ENCODE results near the gene RAB23.

Gene RAB23

GRCh38 chr6:57262488-57262887, 40.4 kb upstream of the RAB23 start:
- H3K79me2 ChIP-seq (ENCODE audit: insufficient read depth, low read length): no peaks in the 10 kb centered on the region
- no peak overlapping the region for H3K4me3 ChIP-seq (ENCODE audit: insufficient read depth, low read length, poor library complexity, severe bottlenecking)
- H2AFZ ChIP-seq (ENCODE audit: low read depth, low read length, severe bottlenecking): no peak overlapping the region
- no peak overlapping the region for H3K4me2 ChIP-seq (ENCODE audit: low read depth, low read length, poor library complexity, severe bottlenecking)
- H3F3A ChIP-seq (ENCODE audit: insufficient read depth): no peaks in the 10 kb centered on the region
- H3K36me3 ChIP-seq (ENCODE audit: low read length): no peaks in the 10 kb centered on the region
- H3K27me3 ChIP-seq (ENCODE audit: low read length): no peaks in the 10 kb centered on the region
- no peaks in the 10 kb centered on the region for H4K20me1 ChIP-seq (ENCODE audit: low read depth, low read length)
- no peaks in the 10 kb centered on the region for H3K9me2 ChIP-seq (replicated peaks; ENCODE audit: insufficient read depth, low read length)
- no peak for TF ChIP-seq EZH2phosphoT487 (conservative IDR thresholded peaks at IDR 0.05; ENCODE audit: low read length)
- TF ChIP-seq, protein P1, sequence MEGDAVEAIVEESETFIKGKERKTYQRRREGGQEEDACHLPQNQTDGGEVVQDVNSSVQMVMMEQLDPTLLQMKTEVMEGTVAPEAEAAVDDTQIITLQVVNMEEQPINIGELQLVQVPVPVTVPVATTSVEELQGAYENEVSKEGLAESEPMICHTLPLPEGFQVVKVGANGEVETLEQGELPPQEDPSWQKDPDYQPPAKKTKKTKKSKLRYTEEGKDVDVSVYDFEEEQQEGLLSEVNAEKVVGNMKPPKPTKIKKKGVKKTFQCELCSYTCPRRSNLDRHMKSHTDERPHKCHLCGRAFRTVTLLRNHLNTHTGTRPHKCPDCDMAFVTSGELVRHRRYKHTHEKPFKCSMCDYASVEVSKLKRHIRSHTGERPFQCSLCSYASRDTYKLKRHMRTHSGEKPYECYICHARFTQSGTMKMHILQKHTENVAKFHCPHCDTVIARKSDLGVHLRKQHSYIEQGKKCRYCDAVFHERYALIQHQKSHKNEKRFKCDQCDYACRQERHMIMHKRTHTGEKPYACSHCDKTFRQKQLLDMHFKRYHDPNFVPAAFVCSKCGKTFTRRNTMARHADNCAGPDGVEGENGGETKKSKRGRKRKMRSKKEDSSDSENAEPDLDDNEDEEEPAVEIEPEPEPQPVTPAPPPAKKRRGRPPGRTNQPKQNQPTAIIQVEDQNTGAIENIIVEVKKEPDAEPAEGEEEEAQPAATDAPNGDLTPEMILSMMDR (IDR thresholded peaks at IDR 0.05; ENCODE audit: insufficient read depth, low read length, poor library complexity, severe bottlenecking): no peak
- H3K9ac ChIP-seq (ENCODE audit: low read length): no peak overlapping the region
- H3K9me3 ChIP-seq (ENCODE audit: insufficient read depth, low read length): no peaks in the 10 kb centered on the region
- H3K27ac ChIP-seq (ENCODE audit: low read depth, low read length): no peak overlapping the region

GRCh38 chr6:57261926-57262325, 39.8 kb upstream of the RAB23 start:
- Histone ChIP-seq H3K27ac (ENCODE audit: low read depth, low read length) (no peak overlapping the region), H3K79me2 (ENCODE audit: insufficient read depth, low read length) (no peaks in the 10 kb centered on the region), H3K4me3 (ENCODE audit: insufficient read depth, low read length, poor library complexity, severe bottlenecking) (no peak overlapping the region), H3K27me3 (ENCODE audit: low read length) (no peaks in the 10 kb centered on the region), H3K36me3 (ENCODE audit: low read length) (no peaks in the 10 kb centered on the region), H3K9me2 (replicated peaks; ENCODE audit: insufficient read depth, low read length) (no peaks in the 10 kb centered on the region), H3K9me3 (ENCODE audit: insufficient read depth, low read length) (no peaks in the 10 kb centered on the region), H3K9ac (ENCODE audit: low read length) (no peak overlapping the region), H4K20me1 (ENCODE audit: low read depth, low read length) (no peaks in the 10 kb centered on the region), H2AFZ (ENCODE audit: low read depth, low read length, severe bottlenecking) (no peak overlapping the region), H3K4me2 (ENCODE audit: low read depth, low read length, poor library complexity, severe bottlenecking) (no peak overlapping the region), H3F3A (ENCODE audit: insufficient read depth) (no peaks in the 10 kb centered on the region)
- no peak for TF ChIP-seq EZH2phosphoT487 (conservative IDR thresholded peaks at IDR 0.05; ENCODE audit: low read length)
- TF ChIP-seq, protein P1 (IDR thresholded peaks at IDR 0.05; ENCODE audit: insufficient read depth, low read length, poor library complexity, severe bottlenecking): no peak

- Histone ChIP-seq H2AFZ (ENCODE audit: low read depth, low read length, severe bottlenecking) (no peak overlapping the region), H3K4me2 (ENCODE audit: low read depth, low read length, poor library complexity, severe bottlenecking) (no peak overlapping the region), H3K27me3 (ENCODE audit: low read length) (no peaks in the 10 kb centered on the region), H3K9me2 (replicated peaks; ENCODE audit: insufficient read depth, low read length) (no peaks in the 10 kb centered on the region), H3K36me3 (ENCODE audit: low read length) (no peaks in the 10 kb centered on the region), H3K79me2 (ENCODE audit: insufficient read depth, low read length) (no peaks in the 10 kb centered on the region), H4K20me1 (ENCODE audit: low read depth, low read length) (no peaks in the 10 kb centered on the region), H3K27ac (ENCODE audit: low read depth, low read length) (no peak overlapping the region), H3K9ac (ENCODE audit: low read length) (no peak overlapping the region), H3K9me3 (ENCODE audit: insufficient read depth, low read length) (no peaks in the 10 kb centered on the region), H3F3A (ENCODE audit: insufficient read depth) (no peaks in the 10 kb centered on the region), H3K4me3 (ENCODE audit: insufficient read depth, low read length, poor library complexity, severe bottlenecking) (no peak overlapping the region)
- TF ChIP-seq EZH2phosphoT487 (conservative IDR thresholded peaks at IDR 0.05; ENCODE audit: low read length): no peak
- TF ChIP-seq, protein P1 (IDR thresholded peaks at IDR 0.05; ENCODE audit: insufficient read depth, low read length, poor library complexity, severe bottlenecking): no peak
Measured at GRCh38 chr6:57259064-57259463, 37.0 kb upstream of the RAB23 start.
